Right forelimb (tissue), 1 donor: ENCODE results near the gene UNC93B1.

Experiments used
- DNase-seq: peaks from one replicate; pipeline ENCODE4 v3.0.0-alpha.2; 2018

The UNC93B1 gene

DNA sequence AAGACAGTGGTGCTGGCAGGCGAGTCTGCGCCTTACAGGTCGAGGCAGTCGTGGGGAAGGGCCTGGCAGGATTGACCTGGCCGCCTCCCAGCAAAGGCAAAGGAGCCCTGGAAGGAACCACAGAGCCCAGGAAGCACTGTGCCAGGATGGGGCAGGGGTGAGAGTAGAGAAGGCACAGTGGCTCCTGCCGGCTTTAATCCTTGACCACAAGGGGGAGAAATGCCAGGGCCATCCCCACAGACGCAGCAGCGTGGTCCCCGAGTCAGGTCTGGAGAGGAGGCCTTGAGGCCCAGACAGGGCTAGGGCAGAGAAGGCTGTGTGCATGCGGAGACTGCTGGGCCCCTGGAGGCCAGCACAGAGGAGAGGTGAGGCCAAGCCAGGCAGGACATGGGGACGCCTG lies 16.7 kb upstream of the UNC93B1 start:
- no peak for DNase-seq

DNA sequence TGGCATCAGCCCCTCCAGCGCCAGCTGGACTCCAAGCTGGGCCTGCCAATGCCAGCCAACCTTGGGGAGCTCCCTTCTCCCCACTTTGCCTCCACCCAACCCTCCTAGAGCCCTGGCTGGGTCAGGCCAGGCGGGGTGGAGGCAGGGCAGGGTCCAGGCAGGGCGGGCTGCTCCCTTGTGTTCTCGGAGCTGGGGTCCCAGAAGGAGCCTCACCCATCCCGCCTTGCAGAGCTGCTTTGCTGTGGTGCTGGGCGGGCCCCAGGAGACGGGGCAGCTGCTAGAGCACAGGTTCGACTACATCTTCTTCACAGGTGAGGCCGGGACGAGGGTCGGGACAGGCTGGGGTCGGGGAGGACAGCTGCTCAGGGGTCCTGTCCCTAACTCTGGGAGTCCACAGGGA lies 15.6 kb upstream of the UNC93B1 start:
- DNase-seq = no peak

DNA sequence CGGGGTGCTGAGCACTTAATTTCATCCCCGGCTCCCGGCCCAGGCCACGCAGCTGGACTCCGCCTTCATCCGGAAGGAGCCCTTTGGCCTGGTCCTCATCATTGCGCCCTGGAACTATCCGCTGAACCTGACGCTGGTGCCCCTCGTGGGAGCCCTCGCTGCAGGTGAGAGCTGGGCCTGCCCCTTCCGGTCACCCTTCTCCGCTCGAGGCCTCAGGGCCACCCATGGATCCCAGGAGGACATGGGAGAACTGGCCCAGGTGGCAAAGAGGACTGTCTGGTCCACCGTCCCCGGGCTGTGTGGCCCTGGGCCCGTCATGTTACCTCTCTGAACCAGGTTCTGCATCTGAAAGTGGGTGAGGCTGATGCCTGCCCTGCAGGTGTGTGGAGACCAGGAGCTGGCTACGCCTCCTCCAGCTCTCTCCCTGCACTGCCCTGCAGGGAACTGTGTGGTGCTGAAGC lies 14.9 kb upstream of the UNC93B1 start:
- DNase-seq = no peak

DNA sequence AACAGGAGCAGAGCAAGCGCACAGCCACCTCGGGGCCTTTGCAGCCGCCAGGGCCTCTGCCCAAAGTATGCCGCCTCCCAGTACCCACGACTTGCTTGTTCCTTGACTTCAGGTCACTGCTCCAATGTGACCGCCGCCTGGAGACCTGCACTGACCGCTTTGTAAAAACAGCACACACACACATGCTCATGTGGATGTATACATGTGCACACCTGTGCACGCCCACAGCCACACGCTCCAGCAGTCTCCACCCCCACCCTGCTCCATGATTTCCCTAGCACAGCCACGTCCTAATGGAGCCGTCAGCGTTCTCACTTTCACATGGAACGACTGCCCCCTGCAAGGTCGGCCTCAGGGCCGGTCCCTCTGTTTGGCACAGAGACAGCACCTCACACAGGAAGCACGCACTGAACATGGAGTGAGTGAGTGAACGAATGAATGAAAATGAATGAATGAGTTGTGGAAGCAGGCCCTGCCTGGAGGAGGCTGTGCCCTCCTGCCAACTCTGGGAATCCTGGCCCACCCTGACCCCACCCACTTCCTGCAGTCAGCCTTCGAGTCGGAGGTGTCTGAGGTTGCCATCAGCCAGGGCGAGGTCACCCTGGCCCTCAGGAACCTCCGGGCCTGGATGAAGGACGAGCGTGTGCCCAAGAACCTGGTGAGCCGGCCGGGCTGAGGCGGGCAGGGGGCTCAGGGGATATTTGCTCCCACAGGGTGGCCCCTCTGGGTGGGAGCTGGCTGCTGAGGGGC lies 14.3 kb upstream of the UNC93B1 start:
- no peak for DNase-seq

DNA sequence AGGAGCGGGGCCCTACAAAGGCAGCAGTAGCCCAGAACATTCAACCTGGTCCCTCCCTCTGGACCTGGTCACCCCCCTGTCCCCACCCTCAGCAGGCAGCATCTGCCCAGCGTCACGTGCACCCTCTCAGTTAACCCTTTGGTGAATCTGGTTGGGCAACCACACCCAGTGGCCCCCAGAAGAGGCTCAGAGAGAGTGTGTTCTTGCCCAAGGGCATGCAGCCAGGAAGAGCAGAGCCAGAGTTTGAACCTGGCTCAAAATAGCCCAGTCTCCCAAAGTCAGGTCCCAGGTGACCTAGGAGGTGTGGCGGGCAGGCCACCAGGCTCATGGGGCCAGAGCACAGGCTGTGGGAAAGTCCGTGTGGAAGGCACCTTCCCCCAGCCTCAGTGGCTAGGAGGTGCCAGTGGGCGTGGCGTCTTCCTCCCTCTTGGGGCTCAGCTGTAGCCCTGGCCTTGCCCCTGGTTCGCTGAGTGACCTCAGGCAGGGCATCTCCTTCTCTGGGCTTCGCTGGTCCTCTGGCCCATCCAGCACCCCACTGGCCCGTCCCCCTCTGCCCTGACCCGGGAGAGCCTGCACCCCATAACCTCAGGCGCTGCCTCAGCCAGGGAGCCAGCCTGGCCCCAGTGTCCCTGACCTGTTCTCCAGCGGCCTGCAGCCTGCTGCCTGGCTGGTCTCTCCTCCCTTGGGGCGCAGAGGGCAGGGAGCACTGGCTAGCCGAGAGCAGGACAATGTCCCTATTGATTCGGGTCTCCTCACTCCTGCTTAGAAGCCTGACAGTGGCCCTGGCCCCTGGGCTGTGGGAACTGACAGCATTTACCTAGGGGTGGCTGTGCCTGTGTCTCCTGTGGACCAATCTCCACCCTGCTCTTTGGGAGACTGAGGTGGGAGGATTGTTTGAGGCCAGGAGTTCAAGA lies 13.3 kb upstream of the UNC93B1 start:
- no peak for DNase-seq

DNA sequence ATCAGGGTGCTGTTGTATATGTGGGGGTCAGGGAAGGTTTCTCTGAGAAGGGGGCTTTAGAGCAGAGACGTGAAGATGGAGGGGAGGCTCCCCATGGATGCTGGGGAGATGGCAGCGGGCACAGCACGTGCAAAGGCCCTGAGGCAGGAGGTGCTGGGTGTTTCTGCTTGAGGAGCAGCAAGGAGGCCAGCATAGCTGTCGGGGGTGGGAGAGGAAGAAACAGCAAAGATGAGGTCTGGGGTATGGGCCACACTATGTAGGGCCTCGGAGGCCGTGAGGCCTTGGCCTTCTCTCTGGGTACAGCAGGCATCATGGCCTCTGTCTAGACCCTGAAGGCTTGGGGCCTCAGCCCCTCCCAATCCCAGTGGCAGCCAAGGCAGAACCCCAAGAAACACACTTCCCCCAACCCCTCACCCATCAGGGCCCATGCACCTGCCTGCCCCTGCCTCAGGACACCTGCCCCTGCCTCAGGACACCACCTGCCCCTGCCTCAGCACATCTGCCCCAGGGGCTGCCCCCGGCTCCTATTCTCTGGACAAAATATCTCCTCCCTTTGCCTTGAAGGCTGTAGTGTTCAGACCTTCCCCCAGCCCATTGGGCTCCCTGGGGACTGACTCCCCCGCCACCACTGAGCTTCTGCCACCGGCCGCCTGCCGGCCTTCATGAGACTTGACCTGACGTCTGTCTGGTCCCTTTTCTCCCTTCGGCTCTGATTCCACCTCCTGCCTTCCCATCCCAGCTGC lies 12.4 kb upstream of the UNC93B1 start:
- no peak for DNase-seq

DNA sequence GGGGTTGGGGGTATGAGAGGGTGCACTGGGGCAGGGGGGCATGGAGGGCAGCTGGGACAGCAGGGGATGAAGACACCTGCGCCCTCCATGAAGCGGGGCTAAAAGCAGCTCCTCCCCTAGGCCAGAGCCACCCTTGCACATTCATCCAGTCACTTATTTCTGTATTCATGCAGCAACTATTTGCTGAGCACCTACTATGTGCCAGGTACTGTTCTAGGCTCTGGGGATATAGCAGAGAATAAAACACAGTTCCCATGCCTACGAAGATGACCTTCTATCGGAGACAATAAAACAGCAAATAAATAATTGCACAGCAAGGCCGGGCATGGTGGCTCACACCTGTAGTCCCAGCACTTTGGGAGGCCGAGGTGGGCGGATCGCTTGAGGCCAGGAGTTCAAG lies 11.6 kb upstream of the UNC93B1 start:
- DNase-seq = no peak

DNA sequence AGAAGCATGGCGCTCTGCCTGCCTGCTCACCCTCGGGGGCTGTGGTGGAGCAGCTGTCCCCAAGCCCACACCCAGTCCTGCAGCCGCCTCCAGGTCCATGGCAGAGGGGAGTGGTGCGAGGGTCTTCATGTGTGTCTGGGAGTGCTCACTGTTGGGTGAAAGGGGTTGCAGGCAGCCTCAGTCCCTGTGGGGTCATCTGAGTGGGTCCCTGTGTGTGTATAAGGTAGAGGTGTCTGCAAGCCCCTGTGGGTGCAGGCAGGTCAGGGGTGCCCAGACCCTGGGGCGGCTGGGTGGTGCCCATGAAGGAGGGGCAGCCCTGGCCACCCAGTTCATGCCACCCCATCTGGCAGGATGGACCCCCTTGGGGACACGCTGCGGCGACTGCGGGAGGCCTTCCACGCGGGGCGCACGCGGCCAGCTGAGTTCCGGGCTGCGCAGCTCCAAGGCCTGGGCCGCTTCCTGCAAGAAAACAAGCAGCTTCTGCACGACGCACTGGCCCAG lies 11.1 kb upstream of the UNC93B1 start:
- DNase-seq = no peak

DNA sequence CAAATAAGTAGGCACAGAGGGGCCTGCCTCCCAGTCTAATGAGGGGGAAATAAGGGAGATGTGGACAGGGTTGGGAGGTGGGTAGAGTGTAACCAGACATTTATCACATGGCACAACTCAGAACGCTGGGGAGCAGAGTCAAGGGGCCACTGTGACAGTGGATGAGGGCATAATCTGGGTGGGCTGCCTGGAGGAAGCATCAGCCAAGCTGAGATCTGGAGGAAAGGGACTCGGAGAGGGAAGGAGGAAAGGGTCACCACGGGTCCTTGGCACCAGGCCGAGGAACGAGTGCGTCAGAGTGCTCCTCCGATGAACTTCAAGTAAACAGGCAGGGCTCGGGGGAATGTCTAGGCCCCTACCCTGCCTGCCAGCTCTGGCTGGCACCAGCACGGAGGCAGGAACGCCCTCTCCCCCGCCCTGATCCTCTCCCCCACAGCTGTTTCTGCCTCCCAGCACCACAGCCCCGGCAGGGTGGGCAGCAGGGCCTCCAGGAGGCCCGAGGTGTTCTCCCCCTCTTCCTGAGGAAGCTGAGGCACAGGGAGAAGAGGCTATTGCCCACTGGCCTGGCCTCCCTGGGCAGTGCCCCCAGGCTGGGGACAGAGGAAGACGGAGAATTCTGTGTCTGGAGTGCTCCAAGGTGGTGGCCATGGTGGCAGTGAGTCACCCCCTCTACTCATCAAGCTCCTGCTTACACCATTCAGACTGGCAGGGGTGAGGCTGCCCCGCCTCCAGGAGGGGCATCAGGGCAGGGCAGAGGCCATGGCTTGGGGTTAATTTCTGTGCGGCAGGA lies 10.5 kb upstream of the UNC93B1 start:
- no peak for DNase-seq

DNA sequence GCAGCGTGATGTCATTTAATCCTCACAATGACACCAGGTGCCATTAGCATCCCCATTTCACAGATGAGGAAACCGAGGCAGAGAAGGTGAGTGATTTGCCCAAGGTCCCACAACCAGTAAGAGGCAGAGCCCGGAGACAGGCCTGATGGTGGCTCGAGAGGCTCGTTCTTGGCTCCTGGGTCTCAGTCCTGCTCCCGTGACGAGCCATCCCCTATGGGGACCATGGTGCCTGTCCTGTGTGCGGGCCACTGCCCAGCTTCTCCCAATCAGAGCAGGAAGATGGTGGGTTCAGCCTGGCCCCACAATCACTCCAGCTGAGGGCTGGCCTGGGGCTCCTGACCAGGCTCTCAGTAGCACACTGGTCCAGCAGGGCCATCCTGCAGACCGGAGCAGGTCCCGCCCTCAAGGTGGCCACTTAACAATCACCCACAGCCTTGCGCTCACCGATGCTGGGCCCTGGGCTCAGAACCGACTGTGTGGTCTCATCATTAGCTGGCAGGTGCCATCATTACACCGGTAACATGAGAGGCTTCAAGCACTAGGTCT lies 9.8 kb upstream of the UNC93B1 start:
- DNase-seq = no peak

DNA sequence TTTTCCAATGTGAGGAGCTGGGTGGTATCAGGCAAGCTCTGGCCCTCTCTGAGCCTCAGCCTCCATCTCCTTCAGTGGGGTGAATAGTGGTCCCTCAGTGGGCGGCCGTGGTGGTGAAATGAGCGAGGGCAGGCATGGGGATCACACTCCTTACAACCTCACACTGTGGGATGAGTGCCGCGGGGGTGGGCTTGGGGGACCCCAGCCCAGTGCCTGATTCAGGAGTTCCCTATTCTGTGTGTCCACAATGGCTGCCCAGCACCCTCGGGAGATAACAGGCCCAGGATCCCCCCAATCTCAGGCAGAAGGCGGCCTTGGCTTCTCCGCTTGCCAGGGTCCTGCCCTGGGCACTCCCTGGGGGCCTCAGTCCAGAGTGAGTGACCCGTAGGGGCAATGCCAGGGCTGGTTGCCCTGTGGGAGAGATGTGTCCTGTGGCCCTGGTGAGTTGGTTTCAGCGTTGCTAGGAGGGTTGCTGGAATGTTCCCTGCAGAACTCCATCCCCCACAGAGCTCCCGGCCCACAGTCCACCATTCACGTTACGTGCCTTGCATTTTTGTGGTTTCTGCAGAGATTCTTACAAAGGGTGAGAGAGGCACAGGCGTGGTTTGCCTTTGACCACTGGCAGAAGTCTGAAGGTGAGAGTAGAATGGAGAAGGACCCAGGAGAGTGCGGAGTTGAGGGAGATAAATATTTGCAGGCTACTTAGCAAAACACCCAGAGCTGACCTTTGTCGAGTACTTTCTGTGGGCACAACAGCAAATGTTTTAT lies 9.1 kb upstream of the UNC93B1 start:
- DNase-seq = no peak

DNA sequence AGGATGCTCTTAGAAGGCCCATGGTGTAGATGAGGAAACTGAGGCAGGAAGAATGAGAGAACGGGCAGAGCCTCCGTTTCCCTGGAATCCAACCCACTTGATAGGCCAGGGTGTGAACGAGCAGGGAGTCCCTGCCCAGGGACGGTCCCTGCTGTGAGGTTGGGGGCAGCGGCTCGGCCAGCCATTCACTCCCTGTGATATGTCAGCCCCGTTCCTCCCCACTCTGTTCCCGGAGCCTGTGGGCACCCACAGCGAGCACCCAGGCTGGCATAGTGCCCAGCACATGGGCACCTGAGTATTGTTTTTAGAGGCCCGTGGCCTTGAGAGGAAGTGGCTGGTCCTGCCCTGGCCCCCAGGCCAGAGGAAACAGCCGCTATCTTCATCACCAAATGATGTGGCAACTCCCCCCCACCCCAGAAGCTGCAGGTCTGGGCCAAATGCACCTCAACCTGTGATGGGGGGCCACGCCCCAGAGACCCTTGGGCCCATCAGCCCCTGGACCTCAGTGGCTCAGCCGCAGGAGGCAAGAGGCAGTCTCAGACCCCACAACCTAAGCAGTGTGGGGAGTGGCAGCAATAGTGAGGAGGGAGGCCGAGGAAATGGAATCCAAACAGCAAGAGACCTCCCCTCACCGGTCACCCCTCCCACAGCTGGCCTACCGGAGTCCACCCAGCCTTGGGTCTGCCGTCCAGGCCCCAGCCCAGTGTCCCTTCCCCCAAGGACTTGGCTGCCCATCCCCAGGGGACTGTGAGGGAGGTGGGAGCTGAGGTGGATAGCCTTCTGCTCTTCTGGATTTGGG lies 8.3 kb upstream of the UNC93B1 start:
- no peak for DNase-seq

DNA sequence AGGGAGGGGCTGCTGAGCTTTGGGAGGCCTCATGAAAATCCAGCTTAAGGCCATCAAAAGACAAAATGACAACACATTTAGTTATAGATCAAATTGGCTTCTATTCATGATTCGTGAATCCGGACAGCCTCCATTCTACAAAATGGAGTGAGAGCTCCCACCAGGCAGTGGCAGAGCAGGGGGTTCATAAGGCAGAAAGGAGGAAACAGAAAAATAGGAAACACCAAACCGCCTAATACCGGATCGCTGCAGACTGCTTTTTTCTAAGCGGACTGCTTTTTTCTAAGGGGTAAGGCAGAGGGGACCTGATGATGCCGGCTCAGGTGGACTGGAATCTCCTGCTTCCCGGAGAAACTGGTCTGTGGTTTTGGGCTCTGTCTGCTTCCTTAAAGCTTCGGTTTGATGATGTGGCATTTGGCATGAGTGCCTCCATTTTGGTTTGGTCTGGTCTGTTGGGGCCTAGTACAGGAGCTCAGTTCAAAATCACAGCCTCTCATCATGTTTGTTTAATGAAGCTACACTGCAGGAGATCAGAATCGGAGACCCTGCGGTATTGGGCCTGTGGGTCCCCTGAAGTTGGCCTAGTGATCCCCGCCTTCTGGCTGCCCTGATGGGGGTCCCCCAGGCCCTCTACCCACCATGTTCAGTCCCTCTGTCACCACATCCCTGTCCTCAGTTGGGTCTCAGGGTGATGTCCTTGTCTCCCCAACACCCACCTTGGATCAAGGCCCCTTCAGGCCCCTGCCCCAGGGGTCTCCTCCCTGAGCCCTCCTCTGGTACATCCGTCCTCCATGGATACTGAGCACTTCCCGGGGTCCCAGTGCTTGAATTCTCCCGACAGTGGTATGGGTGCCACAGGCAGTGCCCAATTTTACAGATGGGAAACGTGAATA lies 7.4 kb upstream of the UNC93B1 start:
- DNase-seq = no peak

DNA sequence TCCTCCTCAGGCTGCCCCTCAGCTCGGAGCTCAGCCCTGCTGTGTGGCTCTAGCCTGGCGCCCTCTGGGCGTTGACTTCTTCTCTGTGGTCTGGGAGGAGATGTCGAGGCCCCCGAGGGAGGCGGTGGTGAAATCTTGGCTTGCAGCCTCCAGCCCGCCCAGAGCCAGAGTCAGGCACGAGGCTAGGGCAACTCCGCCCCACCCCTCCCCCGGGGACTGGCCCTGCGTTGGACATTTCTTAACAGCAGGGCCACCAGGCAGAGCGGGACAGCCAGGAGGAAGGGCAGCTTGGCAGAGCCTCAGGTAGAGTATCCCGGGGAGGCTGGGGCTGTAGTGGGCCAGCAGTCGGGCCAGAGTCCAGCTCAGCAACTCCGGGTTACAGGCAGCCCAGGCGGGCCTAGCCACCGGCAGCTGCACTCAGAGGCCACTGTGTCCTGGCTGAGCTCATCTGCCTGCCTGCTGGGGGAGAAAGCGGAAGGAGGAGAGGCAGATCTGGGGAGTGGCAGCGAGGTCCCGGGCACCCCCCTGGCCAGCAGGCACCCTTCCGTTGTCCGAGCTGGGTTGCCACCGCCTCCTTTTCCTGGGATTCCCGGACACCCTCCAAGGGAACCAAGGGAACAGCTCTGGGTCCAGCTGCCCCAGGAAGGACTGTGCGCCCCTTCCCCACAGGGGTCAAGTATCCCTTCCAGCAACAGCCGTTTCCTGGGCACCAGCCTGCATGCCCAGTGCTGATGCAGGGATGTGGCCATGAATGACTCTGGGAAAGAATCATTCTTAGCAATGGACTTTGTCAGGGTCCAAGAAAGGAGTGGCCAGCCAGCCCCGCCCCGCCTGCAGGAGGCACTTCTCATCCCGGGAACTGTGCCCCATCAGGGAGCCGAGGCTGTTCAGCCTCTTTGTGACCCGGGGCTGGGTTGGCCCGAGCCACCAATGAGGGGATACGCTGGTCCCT lies 6.5 kb upstream of the UNC93B1 start, which contains the start of gene ALDH3B1:
TSS of gene ALDH3B1 (plus strand) at position 238 of the 952 bp plus-strand sequence. CDS start 4,971 bp downstream, outside the sequence.
- DNase-seq = peak; percentile 78

DNA sequence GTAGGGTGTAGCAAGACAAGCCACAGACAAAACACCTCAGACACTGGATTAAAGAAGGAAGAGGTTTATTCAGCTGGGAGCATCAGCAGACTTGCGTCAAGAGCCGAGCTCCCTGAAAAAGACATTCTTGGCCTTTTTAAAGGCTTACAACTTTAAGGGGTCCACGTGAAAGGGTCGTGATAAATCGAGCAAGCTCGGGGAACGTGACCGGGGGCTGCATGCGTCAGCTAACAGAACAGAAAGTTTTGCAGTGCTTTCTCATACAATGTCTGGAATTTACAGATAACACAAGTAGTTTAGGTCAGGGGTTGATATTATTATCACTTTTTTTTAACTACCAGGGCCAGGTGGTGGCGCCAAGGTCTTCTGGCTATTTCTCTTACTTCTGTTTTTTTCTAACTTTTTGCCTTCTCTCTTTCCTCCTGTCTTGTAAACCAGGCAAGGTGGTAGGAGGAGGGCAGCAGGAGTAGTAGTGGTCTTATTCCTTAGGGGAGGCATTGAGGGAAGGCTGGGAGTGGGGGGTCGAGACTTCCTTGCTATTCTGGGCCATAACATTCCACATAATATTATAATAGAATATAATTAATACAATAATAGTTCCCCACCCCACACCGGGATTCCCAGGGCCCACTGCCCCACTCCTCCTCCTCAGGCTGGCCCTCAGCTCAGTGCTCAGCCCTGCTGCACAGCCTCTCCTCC lies 5.6 kb upstream of the UNC93B1 start:
- no peak for DNase-seq

DNA sequence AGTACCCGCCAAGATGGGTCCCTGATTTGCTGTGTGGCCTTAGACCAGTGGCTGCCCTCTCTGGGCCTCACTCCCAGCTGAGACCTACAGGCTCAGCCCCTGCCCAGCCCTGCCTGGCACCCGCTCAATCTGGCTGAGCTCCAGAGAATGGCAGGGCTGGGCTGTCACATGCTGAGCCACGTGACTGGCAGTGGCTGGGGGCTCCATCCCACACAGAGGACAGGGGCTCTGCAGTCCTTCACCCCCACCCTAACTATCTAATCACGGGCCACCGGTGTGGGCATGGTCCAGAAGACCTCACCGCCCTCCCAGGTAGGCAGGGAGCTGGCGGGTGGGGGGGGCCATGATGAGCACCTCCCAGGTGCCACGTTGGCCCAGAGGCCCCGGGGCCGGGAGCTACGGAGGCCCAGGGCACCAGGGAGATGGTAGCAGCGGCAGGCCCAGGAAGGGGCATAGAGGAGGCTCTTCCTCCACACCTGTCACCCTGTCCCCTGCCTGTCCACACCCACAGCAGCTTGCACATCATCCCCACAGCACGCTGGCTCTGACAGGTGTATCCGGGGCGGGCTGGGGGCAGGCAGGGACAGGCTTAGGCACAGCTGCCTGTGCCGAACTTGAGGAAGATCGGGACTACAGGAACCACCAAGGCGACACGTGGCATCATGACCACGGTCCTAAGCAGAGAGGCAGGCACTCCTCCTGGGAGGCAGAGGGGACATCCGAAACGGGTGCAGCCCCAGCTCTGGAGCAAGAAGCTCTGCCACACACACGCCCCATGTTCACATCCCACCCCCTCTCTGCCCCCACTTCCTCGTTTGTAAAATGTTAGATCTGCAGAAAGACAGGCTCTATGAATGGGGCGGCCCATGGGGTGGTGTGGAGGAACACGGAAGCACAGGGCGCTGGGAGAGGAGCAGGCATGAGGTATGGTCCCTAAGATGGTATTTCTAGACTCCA lies 4.8 kb upstream of the UNC93B1 start:
- no peak for DNase-seq
